ENCODE measurements around the gene AHRR. TPM values are rescaled to one million over a fixed set of nuclear protein-coding genes. Genes with fewer than 3 reads are reported as not detected.

Gene AHRR
- total and polyA plus RNA-seq, 2 of the 4 experiments (the other 2 are of a cell fraction) = 15.6 to 37.1 TPM

- no peak overlapping the region for H3K56ac ChIP-seq (ENCODE audit: extremely low read depth, insufficient read depth, low read length)
- no peak overlapping the region for H2BK120ac ChIP-seq (ENCODE audit: low read depth, low read length)
- H3K27ac ChIP-seq (ENCODE audit: insufficient read depth, low read length) = no peak overlapping the region
- peak overlapping the region; percentile 82 for H3K23ac ChIP-seq (ENCODE audit: low read depth, low read length)
- no peak overlapping the region for H4K5ac ChIP-seq (ENCODE audit: low read depth, low read length)
- dilution Hi-C loops (cut with HindIII; ENCODE audit: low sequenced_read_pairs, unreplicated experiment) (no loop called here), in situ Hi-C loops (cut with MboI; ENCODE audit: low sequenced_read_pairs) (no loop called here), intact Hi-C loops (cut with micrococcal nuclease) (no loop called here)
- no peak overlapping the region for H2BK5ac ChIP-seq (ENCODE audit: low read depth, low read length, poor library complexity, severe bottlenecking)
- ATAC-seq (ENCODE audit: low read depth) (no peak), DNase-seq (no peak)
- H2AFZ ChIP-seq (replicated peaks; ENCODE audit: low read length, poor library complexity) = peak overlapping the region; percentile 10
- CTCF ChIA-PET = no interaction called here
- no peaks in the 10 kb centered on the region for H3K36me3 ChIP-seq (ENCODE audit: control insufficient read depth, insufficient read depth, low read length)
- H2BK15ac ChIP-seq (ENCODE audit: low read depth, low read length) = no peak overlapping the region
- 0 out of 4 replicates have a peak overlapping the region, but pooled peaks of 1 of the 2 experiments have one; percentile 15 for H4K8ac ChIP-seq (ENCODE audit: low read depth in 2 of 2, low read length in 2 of 2)
- no peak overlapping the region for H3K4me3 ChIP-seq (ENCODE audit: insufficient read depth, low read depth, low read length)
- 0 out of 2 replicates have a peak overlapping the region, but pooled peaks have one; percentile 32 for H3K4ac ChIP-seq (ENCODE audit: low read depth, low read length)
- no peaks in the 10 kb centered on the region for H3K9me3 ChIP-seq (ENCODE audit: control insufficient read depth, insufficient read depth, low read length)
- H2BK20ac ChIP-seq (ENCODE audit: low read depth, low read length) = no peak overlapping the region
- H2AK5ac ChIP-seq (ENCODE audit: low read depth, low read length) = peak overlapping the region; percentile 59; the same call in 1 of the 2 replicates
- peaks cover 13% of the 10 kb centered on the region for H3K4me1 ChIP-seq (ENCODE audit: control insufficient read depth, insufficient read depth, low read length)
- no peaks in the 10 kb centered on the region for H3K27me3 ChIP-seq (ENCODE audit: control insufficient read depth, insufficient read depth, low read length)
- no peak overlapping the region for H3K9ac ChIP-seq (ENCODE audit: low read depth, low read length)
- H4K91ac ChIP-seq (ENCODE audit: insufficient read depth, low read depth, low read length) = no peak overlapping the region
- no peak overlapping the region for H3K4me2 ChIP-seq (ENCODE audit: low read depth, low read length)
- H3K9me1 ChIP-seq (ENCODE audit: insufficient read depth, low read length) = peaks cover 21% of the 10 kb centered on the region
- WGBS, 2 experiments (ENCODE audit: extremely low coverage in 2 of 2, insufficient read length in 1 of 2) = 86% methylated on average over 1 of the region's 3 CpGs; no CpG with 5 or more reads in 1 of the 2 experiments
- H3K79me1 ChIP-seq (ENCODE audit: low read depth in 1 of 2, low read length in 2 of 2) = peaks cover 29 to 69% of the 10 kb centered on the region in 2 experiments
- no TSS peak for BruUV-seq (replicated peaks)
- peaks cover 74% of the 10 kb centered on the region for H4K20me1 ChIP-seq (ENCODE audit: insufficient read depth, low read length)
- no peak overlapping the region; the same call in 1 of the 2 replicates for H3K14ac ChIP-seq (replicated peaks; ENCODE audit: low read depth, low read length)
- H3K18ac ChIP-seq (ENCODE audit: low read depth, low read length) = no peak overlapping the region
- POLR2A ChIA-PET (ENCODE audit: unreplicated experiment) = no interaction called here
- no peak overlapping the region for H2AK9ac ChIP-seq (replicated peaks; ENCODE audit: low read depth, low read length, poor library complexity)
- TF ChIP-seq SMC3 (IDR thresholded peaks at IDR 0.05; ENCODE audit: low read depth, low read length) (no peak), RAD21 (IDR thresholded peaks at IDR 0.05; ENCODE audit: low read length) (no peak), NFE2L2 (IDR thresholded peaks at IDR 0.05; ENCODE audit: low read depth, low read length) (no peak), BHLHE40 (IDR thresholded peaks at IDR 0.05; ENCODE audit: low read depth, low read length) (no peak), RCOR1 (IDR thresholded peaks at IDR 0.05; ENCODE audit: insufficient replicate concordance, low read length) (no peak), MXI1 (IDR thresholded peaks at IDR 0.05; ENCODE audit: borderline replicate concordance, low read depth, low read length) (no peak), RFX5 (IDR thresholded peaks at IDR 0.05; ENCODE audit: low read depth, low read length) (no peak)
- TF ChIP-seq, protein P1, sequence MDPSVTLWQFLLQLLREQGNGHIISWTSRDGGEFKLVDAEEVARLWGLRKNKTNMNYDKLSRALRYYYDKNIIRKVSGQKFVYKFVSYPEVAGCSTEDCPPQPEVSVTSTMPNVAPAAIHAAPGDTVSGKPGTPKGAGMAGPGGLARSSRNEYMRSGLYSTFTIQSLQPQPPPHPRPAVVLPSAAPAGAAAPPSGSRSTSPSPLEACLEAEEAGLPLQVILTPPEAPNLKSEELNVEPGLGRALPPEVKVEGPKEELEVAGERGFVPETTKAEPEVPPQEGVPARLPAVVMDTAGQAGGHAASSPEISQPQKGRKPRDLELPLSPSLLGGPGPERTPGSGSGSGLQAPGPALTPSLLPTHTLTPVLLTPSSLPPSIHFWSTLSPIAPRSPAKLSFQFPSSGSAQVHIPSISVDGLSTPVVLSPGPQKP (IDR thresholded peaks at IDR 0.05; ENCODE audit: borderline replicate concordance, low read depth, low read length) = no peak
- TF ChIP-seq, protein P2, sequence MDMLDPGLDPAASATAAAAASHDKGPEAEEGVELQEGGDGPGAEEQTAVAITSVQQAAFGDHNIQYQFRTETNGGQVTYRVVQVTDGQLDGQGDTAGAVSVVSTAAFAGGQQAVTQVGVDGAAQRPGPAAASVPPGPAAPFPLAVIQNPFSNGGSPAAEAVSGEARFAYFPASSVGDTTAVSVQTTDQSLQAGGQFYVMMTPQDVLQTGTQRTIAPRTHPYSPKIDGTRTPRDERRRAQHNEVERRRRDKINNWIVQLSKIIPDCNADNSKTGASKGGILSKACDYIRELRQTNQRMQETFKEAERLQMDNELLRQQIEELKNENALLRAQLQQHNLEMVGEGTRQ (IDR thresholded peaks at IDR 0.05; ENCODE audit: low read depth, low read length) = no peak
Measured at GRCh38 chr5:335740-336038, 14.2 kb downstream of the AHRR start.
